ENCODE results near the gene ATP6V0A4.

DNA sequence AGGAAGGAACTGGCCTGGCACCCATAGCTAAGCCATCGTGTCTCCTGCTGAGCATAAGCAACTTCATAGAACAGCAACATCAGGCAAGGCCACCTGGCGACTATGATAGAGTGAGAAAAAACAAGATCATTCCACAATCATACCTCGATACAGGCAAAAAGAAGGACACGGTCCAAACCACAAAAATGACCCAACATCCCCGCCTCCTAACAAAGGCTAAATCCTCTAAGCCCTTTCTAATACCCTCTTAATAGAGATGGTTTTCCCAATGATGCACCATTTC, 56.6 kb downstream of the ATP6V0A4 start:
- TF ChIP-seq, protein P1, sequence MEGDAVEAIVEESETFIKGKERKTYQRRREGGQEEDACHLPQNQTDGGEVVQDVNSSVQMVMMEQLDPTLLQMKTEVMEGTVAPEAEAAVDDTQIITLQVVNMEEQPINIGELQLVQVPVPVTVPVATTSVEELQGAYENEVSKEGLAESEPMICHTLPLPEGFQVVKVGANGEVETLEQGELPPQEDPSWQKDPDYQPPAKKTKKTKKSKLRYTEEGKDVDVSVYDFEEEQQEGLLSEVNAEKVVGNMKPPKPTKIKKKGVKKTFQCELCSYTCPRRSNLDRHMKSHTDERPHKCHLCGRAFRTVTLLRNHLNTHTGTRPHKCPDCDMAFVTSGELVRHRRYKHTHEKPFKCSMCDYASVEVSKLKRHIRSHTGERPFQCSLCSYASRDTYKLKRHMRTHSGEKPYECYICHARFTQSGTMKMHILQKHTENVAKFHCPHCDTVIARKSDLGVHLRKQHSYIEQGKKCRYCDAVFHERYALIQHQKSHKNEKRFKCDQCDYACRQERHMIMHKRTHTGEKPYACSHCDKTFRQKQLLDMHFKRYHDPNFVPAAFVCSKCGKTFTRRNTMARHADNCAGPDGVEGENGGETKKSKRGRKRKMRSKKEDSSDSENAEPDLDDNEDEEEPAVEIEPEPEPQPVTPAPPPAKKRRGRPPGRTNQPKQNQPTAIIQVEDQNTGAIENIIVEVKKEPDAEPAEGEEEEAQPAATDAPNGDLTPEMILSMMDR (conservative IDR thresholded peaks at IDR 0.05 in 1 of 2, IDR thresholded peaks at IDR 0.05 in 1 of 2; ENCODE audit: low read depth in 1 of 2, low read length in 2 of 2) = no peak
- TF ChIP-seq EZH2 (IDR thresholded peaks at IDR 0.05; ENCODE audit: low read length, missing control alignments) = no peak

Data from fibroblast of lung (primary cell).